ENCODE measurements around the gene MAGEH1. TPM values are rescaled to one million over a fixed set of nuclear protein-coding genes. Genes with fewer than 3 reads are reported as not detected.
"Not testable (repeated sequence)": the region's sequence is repeated elsewhere in the genome, so short reads cannot be mapped to it uniquely, and the experiment has no call there.

The MAGEH1 gene
- 10 to 100 TPM in 5 of 6 donors, 1 to 10 TPM in 1; 7.3 to 26.3 (median 25.6) TPM for total RNA-seq

GRCh38 chrX:55451990-55452832 lies at the start of gene MAGEH1:
Gene MAGEH1, plus strand, starts transcription at chrX:55452127. Its CDS starts 248 bp downstream, at chrX:55452375.
- H3K27ac ChIP-seq, result peak within 1 kb of the TSS; percentile 74 to 85 (median 80)
- ATAC-seq (ENCODE audit: low FRiP score in 2 of 2), result peak; percentile 93 to 98
- no peaks in the 10 kb centered on the region for H3K36me3 ChIP-seq
- H3K4me1 ChIP-seq, result peaks cover 0 to 15% (median 0%) of the 10 kb centered on the region in 4 donors
- H3K4me3 ChIP-seq, result peak within 1 kb of the TSS; percentile 25 to 73 (median 62)
- 0 to 35% methylated on average over 6 to 43 of the region's 43 CpGs for WGBS, 2 donors
- TF ChIP-seq POLR2A (IDR thresholded peaks at IDR 0.05), result peak in 3 of 4 donors; percentile 18 to 64 (median 50)
- TF ChIP-seq POLR2AphosphoS5 (IDR thresholded peaks at IDR 0.05), result peak in 1 of 2 donors; percentile 81
- no peak for TF ChIP-seq EP300 (IDR thresholded peaks at IDR 0.05)
- DNase-seq, result peak; percentile 85 to 87
- H3K27me3 ChIP-seq, result no peaks in the 10 kb centered on the region
- no peaks in the 10 kb centered on the region for H3K9me3 ChIP-seq

GRCh38 chrX:55427079-55427478 lies 24.8 kb upstream of the MAGEH1 start:
- H3K27ac ChIP-seq; DNase-seq; ATAC-seq (ENCODE audit: low FRiP score in 2 of 2); H3K4me1 ChIP-seq; H3K9me3 ChIP-seq; H3K4me3 ChIP-seq; H3K27me3 ChIP-seq; H3K36me3 ChIP-seq: not testable (repeated sequence)
- WGBS, 2 donors, result 54% methylated on average over 3 of the region's 4 CpGs; no CpG with 5 or more reads in 1 of the 2 donors

- H3K27me3 ChIP-seq; H3K9me3 ChIP-seq; H3K4me3 ChIP-seq; H3K36me3 ChIP-seq; ATAC-seq (ENCODE audit: low FRiP score in 2 of 2); H3K4me1 ChIP-seq; H3K27ac ChIP-seq: not testable (repeated sequence)
- peak in 1 of 2 donors; percentile 0 for DNase-seq
- 59% methylated on average over 5 of the region's 5 CpGs; no CpG with 5 or more reads in 1 of the 2 donors for WGBS, 2 donors
Observed at GRCh38 chrX:55443468-55443867, 8.5 kb upstream of the MAGEH1 start.

- no peak for ATAC-seq (ENCODE audit: low FRiP score in 2 of 2)
- peaks cover 0 to 15% (median 0%) of the 10 kb centered on the region in 4 donors for H3K4me1 ChIP-seq
- TF ChIP-seq POLR2A (IDR thresholded peaks at IDR 0.05) (no peak), POLR2AphosphoS5 (IDR thresholded peaks at IDR 0.05) (no peak), EP300 (IDR thresholded peaks at IDR 0.05) (no peak), CTCF (IDR thresholded peaks at IDR 0.05) (no peak)
- H3K9me3 ChIP-seq, result no peaks in the 10 kb centered on the region
- no peaks in the 10 kb centered on the region for H3K36me3 ChIP-seq
- 36 to 55% methylated on average over 5 of the region's 5 CpGs for WGBS, 2 donors
- no peaks in the 10 kb centered on the region for H3K27me3 ChIP-seq
- no peak for DNase-seq
- H3K27ac ChIP-seq, result no peak overlapping the region
- H3K4me3 ChIP-seq, result no peak overlapping the region
Observed at GRCh38 chrX:55450259-55450658, 1.7 kb upstream of the MAGEH1 start.

- H3K4me1 ChIP-seq, result peaks cover 0 to 15% (median 0%) of the 10 kb centered on the region in 4 donors
- H3K27me3 ChIP-seq, result no peaks in the 10 kb centered on the region
- no peaks in the 10 kb centered on the region for H3K36me3 ChIP-seq
- DNase-seq (no peak), ATAC-seq (ENCODE audit: low FRiP score in 2 of 2) (no peak)
- no peak for TF ChIP-seq CTCF (IDR thresholded peaks at IDR 0.05)
- TF ChIP-seq POLR2AphosphoS5 (IDR thresholded peaks at IDR 0.05), result no peak
- no peak for TF ChIP-seq POLR2A (IDR thresholded peaks at IDR 0.05)
- TF ChIP-seq EP300 (IDR thresholded peaks at IDR 0.05), result no peak
- H3K9me3 ChIP-seq, result no peaks in the 10 kb centered on the region
- 14 to 66% methylated on average over 2 of the region's 2 CpGs for WGBS, 2 donors
- H3K27ac ChIP-seq, result peak overlapping the region; percentile 74 to 85 (median 80)
- H3K4me3 ChIP-seq, result peak overlapping the region in 3 of 4 donors; percentile 53 to 73 (median 70)
Observed at GRCh38 chrX:55451141-55451540, 786 bp upstream of the MAGEH1 start.

GRCh38 chrX:55451626-55451989 lies 319 bp upstream of the MAGEH1 start:
- H3K36me3 ChIP-seq, result no peaks in the 10 kb centered on the region
- no peaks in the 10 kb centered on the region for H3K9me3 ChIP-seq
- no peaks in the 10 kb centered on the region for H3K27me3 ChIP-seq
- H3K4me1 ChIP-seq, result peaks cover 0 to 15% (median 0%) of the 10 kb centered on the region in 4 donors
- peak overlapping the region in 3 of 4 donors; percentile 53 to 73 (median 70) for H3K4me3 ChIP-seq
- H3K27ac ChIP-seq, result peak overlapping the region; percentile 74 to 85 (median 80)
- 3 to 29% methylated on average over 7 to 11 of the region's 11 CpGs for WGBS, 2 donors
- ATAC-seq (ENCODE audit: low FRiP score in 2 of 2), result peak; percentile 70 to 78
- TF ChIP-seq POLR2A (IDR thresholded peaks at IDR 0.05) (no peak), POLR2AphosphoS5 (IDR thresholded peaks at IDR 0.05) (no peak), CTCF (IDR thresholded peaks at IDR 0.05) (no peak), EP300 (IDR thresholded peaks at IDR 0.05) (no peak)
- peak in 1 of 2 donors; percentile 0 for DNase-seq

All from upper lobe of left lung (tissue), 6 donors.